Renal pelvis (tissue), 4 donors: ENCODE data around the gene REPIN1. TPM values are rescaled to one million over a fixed set of nuclear protein-coding genes. Genes with fewer than 3 reads are reported as not detected.

Experiments
- DNase-seq: peaks from one replicate; pipeline ENCODE4 v3.0.0-alpha.2; 2013
- polyA plus RNA-seq, 3 donors: library from polyadenylated mRNA; unstranded; fragments of 120-200 nt; gene quantifications; one replicate each; pipeline ENCODE4 v1.2.1, GENCODE V29; 2013; ENCODE audit not compliant: insufficient read length in 3 of 3

REPIN1 gene
- polyA plus RNA-seq, 3 donors, result 97.8 to 123 (median 119) TPM

DNA sequence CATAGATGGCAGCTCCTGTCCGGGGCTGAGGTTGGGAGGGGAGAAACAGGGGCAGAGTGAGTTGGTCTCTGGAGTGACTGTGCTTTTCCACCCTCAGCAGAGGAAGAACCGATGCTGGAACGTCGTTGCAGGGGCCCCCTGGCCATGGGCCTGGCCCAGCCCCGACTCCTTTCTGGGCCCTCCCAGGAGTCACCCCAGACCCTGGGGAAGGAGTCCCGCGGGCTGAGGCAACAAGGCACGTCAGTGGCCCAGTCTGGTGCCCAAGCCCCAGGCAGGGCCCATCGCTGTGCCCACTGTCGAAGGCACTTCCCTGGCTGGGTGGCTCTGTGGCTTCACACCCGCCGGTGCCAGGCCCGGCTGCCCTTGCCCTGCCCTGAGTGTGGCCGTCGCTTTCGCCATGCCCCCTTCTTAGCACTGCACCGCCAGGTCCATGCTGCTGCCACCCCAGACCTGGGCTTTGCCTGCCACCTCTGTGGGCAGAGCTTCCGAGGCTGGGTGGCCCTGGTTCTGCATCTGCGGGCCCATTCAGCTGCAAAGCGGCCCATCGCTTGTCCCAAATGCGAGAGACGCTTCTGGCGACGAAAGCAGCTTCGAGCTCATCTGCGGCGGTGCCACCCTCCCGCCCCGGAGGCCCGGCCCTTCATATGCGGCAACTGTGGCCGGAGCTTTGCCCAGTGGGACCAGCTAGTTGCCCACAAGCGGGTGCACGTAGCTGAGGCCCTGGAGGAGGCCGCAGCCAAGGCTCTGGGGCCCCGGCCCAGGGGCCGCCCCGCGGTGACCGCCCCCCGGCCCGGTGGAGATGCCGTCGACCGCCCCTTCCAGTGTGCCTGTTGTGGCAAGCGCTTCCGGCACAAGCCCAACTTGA is 2.7 kb downstream of the REPIN1 start:
- DNase-seq, result no peak

DNA sequence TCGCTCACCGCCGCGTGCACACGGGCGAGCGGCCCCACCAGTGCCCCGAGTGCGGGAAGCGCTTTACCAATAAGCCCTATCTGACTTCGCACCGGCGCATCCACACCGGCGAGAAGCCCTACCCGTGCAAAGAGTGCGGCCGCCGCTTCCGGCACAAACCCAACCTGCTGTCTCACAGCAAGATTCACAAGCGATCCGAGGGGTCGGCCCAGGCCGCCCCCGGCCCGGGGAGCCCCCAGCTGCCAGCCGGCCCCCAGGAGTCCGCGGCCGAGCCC is 3.3 kb downstream of the REPIN1 start:
- no peak for DNase-seq

DNA sequence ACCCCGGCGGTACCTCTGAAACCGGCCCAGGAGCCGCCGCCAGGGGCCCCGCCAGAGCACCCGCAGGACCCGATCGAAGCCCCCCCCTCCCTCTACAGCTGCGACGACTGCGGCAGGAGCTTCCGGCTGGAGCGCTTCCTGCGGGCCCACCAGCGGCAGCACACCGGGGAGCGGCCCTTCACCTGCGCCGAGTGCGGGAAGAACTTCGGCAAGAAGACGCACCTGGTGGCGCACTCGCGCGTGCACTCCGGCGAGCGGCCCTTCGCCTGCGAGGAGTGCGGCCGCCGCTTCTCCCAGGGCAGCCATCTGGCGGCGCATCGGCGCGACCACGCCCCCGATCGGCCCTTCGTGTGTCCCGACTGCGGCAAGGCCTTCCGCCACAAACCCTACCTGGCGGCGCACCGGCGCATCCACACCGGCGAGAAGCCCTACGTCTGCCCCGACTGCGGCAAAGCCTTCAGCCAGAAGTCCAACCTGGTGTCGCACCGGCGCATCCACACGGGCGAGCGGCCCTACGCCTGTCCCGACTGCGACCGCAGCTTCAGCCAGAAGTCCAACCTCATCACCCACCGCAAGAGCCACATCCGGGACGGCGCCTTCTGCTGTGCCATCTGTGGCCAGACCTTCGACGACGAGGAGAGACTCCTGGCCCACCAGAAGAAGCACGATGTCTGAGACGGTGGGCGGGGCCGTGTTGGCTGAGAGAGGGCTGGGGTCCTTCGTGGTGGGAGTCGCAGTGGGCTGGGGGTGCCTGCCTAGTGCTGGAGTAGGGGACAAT is 3.8 kb downstream of the REPIN1 start:
- no peak for DNase-seq

GRCh38 chr7:150373049-150373801 is 4.6 kb downstream of the REPIN1 start:
- DNase-seq, result no peak

DNA sequence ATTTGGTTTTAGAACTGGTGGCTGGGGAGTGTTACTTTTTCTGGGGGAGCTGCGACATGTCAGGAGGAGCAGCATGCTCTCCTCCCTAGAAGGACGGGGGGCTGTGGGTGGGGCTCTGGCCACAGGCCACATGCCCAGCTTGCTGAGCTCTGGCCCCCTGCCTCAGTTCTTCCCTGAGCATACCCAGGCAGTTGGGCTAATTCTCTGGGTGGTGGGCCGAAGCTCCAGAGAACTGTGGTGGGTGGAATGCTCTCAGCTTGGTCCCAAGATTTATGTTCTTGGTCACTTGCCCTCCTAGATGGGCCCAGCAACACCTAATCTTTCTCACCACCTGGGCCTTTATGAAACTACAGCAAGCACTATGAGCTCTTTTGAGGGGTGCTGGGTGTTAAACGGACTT is 5.4 kb downstream of the REPIN1 start:
- no peak for DNase-seq

DNA sequence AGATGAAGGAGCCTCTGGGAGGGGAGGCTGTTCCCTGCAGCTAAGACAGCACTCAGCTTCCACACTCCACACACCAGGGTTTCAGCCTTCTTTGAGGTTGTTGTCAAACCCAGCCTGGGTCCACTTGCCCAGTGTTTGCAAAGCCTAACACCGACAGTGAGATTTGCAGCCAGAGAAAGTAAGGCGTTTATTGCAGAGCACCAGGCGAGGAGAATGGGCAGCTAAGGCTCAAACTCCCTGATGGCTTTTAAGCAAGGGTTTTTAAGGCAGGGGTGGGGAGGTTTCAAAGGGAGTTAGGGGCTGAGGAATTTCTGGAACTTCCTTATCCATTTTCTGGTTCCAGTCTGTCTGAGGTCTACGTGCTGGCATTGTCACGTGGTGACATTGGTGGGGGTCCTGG is 5.8 kb downstream of the REPIN1 start:
- no peak for DNase-seq

GRCh38 chr7:150375662-150376521 is 7.3 kb downstream of the REPIN1 start:
- no peak for DNase-seq

DNA sequence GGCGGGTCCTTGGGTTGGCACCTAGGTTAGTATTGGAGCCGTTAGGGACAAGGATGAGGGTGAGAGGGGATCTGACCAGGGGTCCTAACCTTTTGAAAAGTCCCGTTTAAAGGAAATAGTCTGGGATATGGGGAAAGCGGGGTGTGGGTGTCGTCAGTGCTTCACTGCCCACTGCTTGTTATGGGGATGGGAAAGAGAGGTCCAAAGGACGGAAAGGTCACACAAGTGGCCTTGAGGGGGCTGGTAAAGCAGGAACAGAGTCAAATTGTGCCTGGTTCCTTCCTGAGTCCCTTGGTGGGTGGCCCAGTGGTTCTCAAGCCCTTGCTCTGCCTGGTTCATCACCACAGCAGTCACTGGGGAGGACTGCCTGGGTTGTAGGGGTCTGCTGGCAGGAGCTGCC is 7.9 kb downstream of the REPIN1 start:
- DNase-seq, result no peak

GRCh38 chr7:150377196-150377595 is 8.6 kb downstream of the REPIN1 start:
- no peak for DNase-seq

- no peak for DNase-seq
Measured at GRCh38 chr7:150377635-150378034, 9.0 kb downstream of the REPIN1 start.

GRCh38 chr7:150378115-150378852 is 9.7 kb downstream of the REPIN1 start:
- no peak for DNase-seq

DNA sequence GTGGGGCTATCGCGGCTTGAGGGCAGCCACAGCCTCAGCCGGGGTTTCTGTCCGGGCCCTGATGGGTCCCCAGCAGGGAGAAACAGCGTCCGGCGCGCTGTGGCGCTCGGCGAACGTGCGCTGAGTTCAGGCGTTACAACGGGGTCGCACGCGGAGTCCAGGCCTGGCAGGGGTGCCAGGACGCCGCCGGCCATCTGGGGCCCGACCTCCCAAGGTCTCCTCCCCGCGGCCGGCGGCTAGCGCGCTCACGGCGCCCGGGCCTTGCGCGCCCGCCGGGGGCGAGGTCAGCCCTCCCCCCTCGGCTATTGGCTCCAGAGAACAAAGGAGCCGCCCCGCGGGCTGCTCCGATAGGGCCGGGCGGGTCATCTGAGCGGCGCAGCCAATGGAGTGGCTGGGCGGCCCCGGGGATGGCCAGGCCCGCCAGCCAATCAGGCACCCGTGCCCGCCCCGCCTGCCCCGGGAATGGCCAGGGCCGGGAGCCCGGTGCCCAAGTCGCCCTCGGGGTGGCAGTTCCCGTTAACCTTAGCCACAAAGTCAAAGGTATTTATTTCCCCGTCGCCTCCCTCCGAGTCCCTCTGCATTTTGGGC is 10.3 kb downstream of the REPIN1 start, which contains the start of gene ZNF775:
ZNF775 (plus strand) TSS at position 478 of the 588 bp plus-strand sequence. CDS start 9,141 bp downstream, outside the sequence.
- peak; percentile 95 for DNase-seq

DNA sequence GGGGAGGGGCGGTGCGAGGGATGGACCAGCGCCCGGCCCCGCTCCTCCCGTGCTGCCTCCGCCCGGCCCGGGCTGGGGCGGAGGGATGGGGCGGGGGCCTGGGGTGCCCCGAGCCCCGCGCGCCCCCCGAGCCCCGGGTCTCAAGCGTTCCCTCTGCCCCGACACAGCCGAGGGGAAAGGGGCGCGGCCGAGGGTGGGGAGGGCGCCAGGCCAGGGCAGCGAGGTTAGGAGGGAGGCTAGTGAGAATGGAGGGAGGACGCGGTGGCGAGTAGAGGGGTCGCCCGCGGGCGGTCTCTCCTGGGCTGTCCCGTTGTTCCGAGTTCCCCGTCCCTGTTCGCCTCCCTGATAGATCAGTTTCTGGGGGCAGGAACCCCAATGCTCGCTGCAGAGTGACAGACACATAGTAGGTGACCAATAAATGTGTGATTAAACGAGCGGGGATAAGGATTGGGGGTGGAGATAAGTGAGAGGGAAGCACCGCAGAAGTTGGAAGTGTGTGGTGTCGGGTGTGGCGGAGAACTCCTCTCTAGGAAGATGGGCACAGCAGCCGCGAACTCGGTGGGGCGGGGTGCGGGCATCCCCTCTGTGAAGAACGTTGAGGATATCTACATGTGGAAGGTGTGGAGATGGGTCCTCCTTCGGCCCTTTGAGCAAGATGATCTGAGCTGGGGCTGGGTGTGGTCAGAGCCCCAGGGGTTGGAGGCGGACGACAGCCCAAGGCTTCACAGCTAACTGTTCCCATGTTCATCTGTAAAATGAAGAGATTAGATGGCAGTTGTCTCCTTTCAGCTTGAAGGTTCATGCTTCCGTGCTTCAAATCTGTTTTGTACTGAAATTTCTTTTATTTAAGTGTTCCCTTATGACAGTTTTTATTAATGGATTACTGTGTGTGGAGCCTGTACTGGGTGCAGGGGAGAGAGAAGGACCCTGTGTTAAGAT is 11.1 kb downstream of the REPIN1 start:
- DNase-seq, result no peak

DNA sequence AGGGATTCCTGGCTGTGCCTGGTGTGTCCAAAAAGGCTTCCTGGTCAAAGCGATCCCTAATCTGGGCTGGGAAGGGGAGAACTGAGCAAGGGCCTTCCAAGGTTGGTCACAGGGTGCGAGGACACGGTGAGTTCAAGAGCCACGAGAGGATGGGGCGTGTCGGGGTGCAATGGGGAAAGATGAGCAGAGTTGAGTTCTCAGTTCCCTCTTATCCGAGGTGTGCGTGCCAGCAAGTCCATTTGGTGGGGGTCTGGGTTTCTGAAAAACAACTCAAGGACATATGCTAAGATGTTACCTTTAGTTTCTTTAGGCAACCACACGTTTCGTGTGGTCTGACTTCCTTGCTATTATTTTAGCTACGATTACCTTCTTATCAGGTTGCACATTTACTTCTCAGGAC is 11.8 kb downstream of the REPIN1 start:
- DNase-seq, result no peak

DNA sequence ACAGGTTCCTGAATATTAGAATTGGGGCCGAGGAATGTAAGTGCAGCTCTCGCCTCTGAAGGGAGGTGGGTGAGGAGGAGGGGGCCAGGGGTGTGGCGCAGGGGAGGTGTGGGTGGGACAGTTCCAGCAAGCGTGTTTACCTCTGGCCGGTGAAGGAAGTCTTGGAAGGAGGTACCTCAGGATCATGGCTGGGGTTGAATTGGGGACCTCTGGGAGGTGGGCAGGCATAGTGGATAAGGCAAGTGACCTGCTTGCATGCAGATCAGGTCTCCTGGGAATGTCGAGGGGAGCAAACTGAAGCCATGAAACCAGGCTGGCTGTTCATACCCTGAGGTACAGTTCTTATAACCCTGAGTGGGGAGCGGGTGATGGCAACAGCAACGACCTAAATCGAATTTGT is 12.5 kb downstream of the REPIN1 start:
- DNase-seq, result no peak

DNA sequence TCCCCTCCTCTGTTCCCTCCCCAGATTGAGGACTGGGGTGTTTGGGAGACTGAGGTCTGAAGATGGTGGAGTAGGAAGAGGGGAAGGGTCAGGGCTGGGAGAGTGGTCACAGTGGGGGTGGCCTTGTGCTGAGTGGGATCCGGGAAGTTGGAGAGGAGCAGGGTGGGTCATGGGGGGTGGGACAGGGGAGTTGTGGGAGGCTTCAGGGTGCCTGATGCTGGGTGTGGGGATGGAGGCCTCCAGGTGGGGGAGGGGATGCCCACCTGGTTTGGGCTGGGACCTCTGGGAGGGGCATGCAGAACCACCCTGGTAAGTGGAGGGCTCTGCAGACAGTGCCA is 13.1 kb downstream of the REPIN1 start:
- DNase-seq, result no peak

DNA sequence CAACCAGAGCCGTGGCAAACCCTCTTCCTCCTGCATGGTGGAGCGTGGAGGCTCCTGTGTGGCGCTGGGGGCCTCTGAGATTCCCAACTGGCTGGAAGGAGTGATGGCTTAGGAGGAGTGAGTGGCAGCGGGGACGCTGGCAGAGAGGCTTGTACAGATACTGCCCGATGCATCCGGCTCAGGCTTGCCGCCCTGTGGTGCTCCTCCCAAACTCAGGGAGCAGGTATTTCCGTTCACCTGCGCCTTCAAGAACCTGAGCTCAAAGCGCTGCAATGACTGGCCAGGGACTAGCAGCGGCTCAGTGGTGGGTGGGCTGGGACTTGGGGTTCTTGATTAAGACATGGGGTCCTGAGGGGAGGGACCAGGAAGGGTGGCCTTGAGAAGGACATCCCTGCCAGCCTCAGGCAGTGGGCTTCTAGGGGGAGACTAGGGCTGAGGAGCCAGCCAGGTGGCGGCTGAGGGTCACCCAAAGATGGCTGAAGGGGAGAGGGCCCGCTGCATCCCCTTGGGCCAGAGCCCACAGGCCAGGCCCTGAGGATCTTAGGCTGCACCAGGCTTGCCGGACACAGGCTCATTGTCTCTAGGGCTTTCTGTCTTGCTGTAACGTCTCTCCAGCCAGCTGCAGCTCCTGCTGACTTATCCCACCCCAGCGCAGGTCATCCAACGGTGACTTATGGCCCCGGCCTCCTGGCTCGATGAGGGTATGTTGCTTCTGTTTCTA is 13.7 kb downstream of the REPIN1 start:
- DNase-seq, result no peak

GRCh38 chr7:150382844-150383225 is 14.2 kb downstream of the REPIN1 start:
- no peak for DNase-seq
